OCI-LY3 (cell line): ENCODE data around the gene TRERF1.

Experiments used
- EZH2phosphoT487 ChIP-seq: fragments of 200-600 bp; shearing (Covaris generic); IDR thresholded peaks from 2 replicates; pipeline ENCODE4 v1.6.1; 2018; ENCODE audit warnings: antibody characterized with exemption, mixed run types, low read depth
- TF ChIP-seq, protein P1 (sequence below): fragments of 200-600, 300-600 bp; sonication (generic); IDR thresholded peaks from 2 replicates; pipeline ENCODE4 v1.5.1; 2014; ENCODE audit warnings: antibody characterized with exemption, low read length, low read depth

GRCh38 chr6:42294759-42295158 is 157.0 kb downstream of the TRERF1 start:
- TF ChIP-seq, protein P1, sequence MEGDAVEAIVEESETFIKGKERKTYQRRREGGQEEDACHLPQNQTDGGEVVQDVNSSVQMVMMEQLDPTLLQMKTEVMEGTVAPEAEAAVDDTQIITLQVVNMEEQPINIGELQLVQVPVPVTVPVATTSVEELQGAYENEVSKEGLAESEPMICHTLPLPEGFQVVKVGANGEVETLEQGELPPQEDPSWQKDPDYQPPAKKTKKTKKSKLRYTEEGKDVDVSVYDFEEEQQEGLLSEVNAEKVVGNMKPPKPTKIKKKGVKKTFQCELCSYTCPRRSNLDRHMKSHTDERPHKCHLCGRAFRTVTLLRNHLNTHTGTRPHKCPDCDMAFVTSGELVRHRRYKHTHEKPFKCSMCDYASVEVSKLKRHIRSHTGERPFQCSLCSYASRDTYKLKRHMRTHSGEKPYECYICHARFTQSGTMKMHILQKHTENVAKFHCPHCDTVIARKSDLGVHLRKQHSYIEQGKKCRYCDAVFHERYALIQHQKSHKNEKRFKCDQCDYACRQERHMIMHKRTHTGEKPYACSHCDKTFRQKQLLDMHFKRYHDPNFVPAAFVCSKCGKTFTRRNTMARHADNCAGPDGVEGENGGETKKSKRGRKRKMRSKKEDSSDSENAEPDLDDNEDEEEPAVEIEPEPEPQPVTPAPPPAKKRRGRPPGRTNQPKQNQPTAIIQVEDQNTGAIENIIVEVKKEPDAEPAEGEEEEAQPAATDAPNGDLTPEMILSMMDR, result no peak
- no peak for TF ChIP-seq EZH2phosphoT487
